22Rv1 (cell line): ENCODE measurements around the gene IL31RA.

Experiments used
- H3K27ac ChIP-seq: fragments of 450-650 bp; 2 replicates; pipeline ENCODE4 v1.5.1; 2017
- ZFX ChIP-seq: fragments of 450-650 bp; IDR thresholded peaks from 2 replicates; pipeline ENCODE4 v1.6.1; 2017; ENCODE audit warnings: antibody characterized with exemption, borderline replicate concordance
- TF ChIP-seq, protein P1 (sequence below): fragments of 450-650 bp; IDR thresholded peaks from 2 replicates; pipeline ENCODE4 v1.5.1; 2017; ENCODE audit warnings: mild to moderate bottlenecking

Gene IL31RA

DNA sequence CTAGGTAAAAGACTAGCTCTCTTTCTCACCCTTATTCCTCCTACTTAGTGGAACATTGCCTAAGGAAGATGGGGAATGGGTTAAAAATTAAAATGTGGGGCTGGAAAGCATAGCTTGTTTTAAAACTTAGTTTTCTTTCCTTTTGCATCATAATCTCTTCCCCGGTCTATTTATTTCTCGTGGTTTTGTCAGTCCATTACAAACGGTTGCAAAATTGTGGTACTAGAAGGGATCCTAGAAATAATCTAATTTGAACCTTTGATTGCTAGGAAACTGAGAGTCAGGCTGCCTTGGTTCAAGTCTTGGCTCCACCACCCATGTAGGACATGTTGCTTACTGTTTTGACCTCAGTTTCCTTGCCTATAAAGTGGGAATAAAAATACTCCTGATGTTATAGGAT is 1.3 kb downstream of the IL31RA start:
- H3K27ac ChIP-seq = no peak overlapping the region
- TF ChIP-seq ZFX = no peak
- TF ChIP-seq, protein P1, sequence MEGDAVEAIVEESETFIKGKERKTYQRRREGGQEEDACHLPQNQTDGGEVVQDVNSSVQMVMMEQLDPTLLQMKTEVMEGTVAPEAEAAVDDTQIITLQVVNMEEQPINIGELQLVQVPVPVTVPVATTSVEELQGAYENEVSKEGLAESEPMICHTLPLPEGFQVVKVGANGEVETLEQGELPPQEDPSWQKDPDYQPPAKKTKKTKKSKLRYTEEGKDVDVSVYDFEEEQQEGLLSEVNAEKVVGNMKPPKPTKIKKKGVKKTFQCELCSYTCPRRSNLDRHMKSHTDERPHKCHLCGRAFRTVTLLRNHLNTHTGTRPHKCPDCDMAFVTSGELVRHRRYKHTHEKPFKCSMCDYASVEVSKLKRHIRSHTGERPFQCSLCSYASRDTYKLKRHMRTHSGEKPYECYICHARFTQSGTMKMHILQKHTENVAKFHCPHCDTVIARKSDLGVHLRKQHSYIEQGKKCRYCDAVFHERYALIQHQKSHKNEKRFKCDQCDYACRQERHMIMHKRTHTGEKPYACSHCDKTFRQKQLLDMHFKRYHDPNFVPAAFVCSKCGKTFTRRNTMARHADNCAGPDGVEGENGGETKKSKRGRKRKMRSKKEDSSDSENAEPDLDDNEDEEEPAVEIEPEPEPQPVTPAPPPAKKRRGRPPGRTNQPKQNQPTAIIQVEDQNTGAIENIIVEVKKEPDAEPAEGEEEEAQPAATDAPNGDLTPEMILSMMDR = no peak

DNA sequence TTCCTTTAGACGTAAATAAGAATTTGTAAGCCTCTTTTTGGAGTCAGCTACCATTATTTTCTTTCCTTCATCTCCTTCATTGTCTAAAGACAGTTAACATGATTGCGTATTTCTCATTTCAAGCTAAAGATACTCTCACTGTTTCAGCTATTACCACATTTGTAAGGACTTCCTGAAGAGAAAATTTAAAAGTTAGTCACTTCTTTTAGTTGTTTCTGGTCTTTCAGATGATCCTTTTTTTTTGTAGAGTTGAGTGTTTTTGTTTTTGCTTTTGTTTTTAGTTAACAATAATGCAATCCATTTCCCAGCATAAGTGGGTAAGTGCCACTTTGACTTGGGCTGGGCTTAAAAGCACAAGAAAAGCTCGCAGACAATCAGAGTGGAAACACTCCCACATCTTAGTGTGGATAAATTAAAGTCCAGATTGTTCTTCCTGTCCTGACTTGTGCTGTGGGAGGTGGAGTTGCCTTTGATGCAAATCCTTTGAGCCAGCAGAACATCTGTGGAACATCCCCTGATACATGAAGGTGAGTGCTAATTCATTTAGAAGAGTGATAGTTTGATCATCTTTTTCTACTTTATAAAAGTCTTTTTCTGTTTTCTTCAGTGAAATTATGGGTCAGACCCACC is 2.0 kb downstream of the IL31RA start:
- TF ChIP-seq, protein P1 = no peak
- TF ChIP-seq ZFX = no peak

DNA sequence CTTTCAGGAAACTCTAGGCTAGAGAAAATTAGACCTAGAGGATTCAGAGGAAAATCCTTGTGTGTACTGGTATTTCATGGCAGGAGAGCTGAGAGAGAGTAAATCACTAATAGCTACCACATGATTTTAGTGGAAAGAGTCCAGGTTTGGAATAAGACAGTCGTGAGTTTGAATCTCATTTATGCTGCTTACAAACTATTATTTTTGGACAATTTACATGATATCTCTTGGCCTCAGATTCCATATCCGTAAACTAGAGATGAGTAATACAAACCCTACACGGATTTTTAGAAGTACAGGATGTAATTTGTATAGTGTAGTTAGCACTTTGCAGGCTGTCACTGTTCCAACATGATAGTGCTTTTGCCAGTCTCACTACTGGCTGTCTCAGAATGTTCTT is 2.7 kb downstream of the IL31RA start:
- TF ChIP-seq ZFX = no peak
- TF ChIP-seq, protein P1 = no peak
- H3K27ac ChIP-seq = no peak overlapping the region

More for the DNA sequence above, 2.0 kb downstream of the IL31RA start:
- H3K27ac ChIP-seq = no peak overlapping the region

DNA sequence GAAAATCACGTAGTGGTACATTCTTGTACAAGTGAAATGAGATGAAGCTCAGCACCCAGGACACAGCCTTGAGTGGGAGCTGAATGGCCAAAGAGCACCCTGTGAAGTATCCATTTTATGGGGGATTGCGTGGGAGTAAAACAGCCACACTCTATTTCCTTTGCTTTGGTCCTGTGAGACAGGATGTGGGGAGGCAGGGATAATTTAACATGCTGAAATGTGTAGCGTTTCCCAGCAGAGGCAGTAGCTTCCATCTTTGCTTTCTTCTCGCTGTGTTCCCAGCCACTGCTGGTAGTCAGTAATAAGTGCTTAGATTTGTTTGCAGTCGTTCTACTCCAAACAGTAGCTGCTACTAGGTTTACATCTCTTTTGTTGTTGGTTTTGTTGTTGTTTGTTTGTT is 4.4 kb downstream of the IL31RA start:
- no peak overlapping the region for H3K27ac ChIP-seq
- no peak for TF ChIP-seq ZFX
- TF ChIP-seq, protein P1 = no peak

DNA sequence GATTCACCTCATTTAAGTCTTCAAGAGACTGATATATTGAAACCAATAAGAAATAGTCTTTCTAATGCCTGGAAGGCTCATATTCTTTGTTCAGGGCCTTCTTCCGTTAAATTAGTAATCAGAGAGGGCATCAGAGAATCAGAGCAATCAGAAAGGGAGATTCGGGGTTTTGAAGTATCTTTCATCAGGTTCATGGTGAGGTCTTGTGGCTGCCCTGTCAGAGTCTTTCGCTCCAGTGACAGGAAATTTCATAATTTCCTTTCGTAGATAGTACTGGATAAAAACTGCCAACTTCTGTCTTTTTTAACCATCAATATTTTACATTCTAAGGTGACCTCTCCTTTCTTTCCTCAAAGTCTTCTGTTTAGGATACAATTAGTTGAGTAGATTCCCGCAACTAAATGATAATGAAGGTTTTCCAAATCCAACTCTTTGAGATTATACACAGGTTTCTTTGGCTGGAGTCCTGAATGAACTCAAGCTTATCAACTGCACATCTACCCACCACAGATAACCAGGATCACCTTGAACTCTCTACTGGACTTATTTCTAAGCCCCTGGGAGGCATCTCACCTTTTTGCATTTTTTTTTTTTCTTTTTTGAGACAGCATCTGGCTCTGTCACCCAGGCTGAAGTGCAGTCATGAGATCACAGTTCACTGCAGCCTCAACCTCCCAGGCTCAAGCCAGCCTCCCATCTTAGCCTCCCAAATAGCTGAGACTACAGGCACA is 5.5 kb downstream of the IL31RA start:
- no peak for TF ChIP-seq ZFX
- TF ChIP-seq, protein P1 = no peak

DNA sequence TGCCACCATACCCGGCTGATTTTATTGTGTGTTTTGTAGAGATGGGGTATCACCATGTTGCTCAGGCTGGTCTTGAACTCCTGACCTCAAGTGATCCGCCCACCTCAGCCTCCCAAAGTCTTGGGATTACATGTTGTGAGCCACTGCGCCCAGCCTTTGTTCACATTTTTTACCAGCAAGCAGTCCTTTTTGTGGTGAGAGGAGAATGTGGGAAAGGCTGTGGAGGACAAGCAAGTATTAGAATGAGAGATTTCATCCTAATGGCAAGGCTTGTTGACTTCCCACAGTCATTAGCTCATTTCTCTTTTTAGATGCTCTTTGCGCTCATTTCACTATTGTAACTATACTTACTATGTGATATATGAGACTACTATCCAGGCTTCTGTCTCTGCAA is 6.1 kb downstream of the IL31RA start:
- H3K27ac ChIP-seq = no peak overlapping the region
- no peak for TF ChIP-seq ZFX
- TF ChIP-seq, protein P1 = no peak

More for the DNA sequence above, 5.5 kb downstream of the IL31RA start:
- H3K27ac ChIP-seq = no peak overlapping the region

DNA sequence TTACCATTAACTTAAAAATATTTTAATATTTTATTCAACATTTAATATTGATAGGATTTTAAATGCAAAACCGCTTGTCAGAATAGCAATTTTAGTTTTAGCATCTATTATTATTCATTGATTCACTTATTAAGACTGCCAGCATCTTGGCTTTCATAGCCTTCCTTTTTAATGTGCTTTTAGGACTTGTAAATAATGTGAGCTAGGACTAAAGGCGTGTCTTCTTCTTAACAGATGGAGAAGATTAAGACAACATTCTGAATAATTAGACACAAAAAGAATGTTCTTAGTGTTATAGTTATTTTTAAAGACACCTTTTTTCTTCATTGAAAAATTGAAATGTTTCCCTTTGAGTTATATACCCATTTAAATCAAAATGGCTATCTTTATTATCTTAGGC is 6.9 kb downstream of the IL31RA start:
- TF ChIP-seq ZFX = no peak
- TF ChIP-seq, protein P1 = no peak
- no peak overlapping the region for H3K27ac ChIP-seq
